GM12873 (cell line): Measurements from ENCODE around the gene SMARCC2.

Experiments used
- CTCF ChIP-seq: IDR thresholded peaks from 2 replicates; pipeline ENCODE4 v1.5.1; 2012; ENCODE audit warnings: low read depth, mild to moderate bottlenecking, moderate library complexity, low read length, control low read depth; ENCODE audit not compliant: insufficient read depth; ENCODE audit errors: missing control alignments

SMARCC2 gene

GRCh38 chr12:56221232-56221756 lies 32.0 kb upstream of the SMARCC2 start:
- TF ChIP-seq CTCF: no peak

GRCh38 chr12:56220611-56221231 lies 31.4 kb upstream of the SMARCC2 start:
- no peak for TF ChIP-seq CTCF

GRCh38 chr12:56219840-56220239 lies 30.6 kb upstream of the SMARCC2 start:
- TF ChIP-seq CTCF: no peak

GRCh38 chr12:56216461-56216860 lies 27.2 kb upstream of the SMARCC2 start:
- TF ChIP-seq CTCF: no peak

- TF ChIP-seq CTCF: no peak
Measured at GRCh38 chr12:56213878-56214277, 24.6 kb upstream of the SMARCC2 start.

GRCh38 chr12:56212361-56212760 lies 23.1 kb upstream of the SMARCC2 start:
- TF ChIP-seq CTCF: no peak

DNA sequence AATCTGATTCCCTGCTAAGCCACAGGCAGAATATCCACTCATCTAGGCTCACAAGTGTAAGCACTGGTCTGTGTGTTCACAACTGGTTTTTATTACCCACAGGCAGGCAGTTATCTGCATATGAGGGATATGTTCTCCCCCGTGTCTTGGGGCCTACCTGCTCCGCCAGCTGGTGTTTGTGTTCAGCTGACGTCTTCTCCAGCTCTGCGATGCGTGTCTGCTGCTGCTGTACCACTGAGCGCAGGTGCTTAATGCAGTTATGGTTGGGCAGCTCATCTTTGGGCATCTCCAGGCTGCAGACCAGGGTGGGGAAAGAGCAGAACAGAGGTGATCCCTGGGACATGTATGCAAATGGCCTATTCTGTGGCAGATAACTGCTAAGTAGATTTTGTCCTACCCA lies 18.7 kb upstream of the SMARCC2 start:
- TF ChIP-seq CTCF: no peak
